ENCODE measurements around the gene TANK.

TANK gene

GRCh38 chr2:161141033-161141432 lies 19.2 kb upstream of the TANK start:
- TF ChIP-seq REST (IDR thresholded peaks at IDR 0.05; ENCODE audit: insufficient read depth in 1 of 2, low read depth in 2 of 2, low read length in 2 of 2) (no peak), TAF1 (IDR thresholded peaks at IDR 0.05; ENCODE audit: borderline replicate concordance, insufficient read depth, low read length) (no peak), FOXP2 (optimal IDR thresholded peaks at IDR 0.05; ENCODE audit: borderline replicate concordance, extremely low read depth, extremely low read length, insufficient read depth) (no peak), SIN3A (IDR thresholded peaks at IDR 0.05; ENCODE audit: borderline replicate concordance, insufficient read depth, low read length) (no peak), POLR2AphosphoS5 (IDR thresholded peaks at IDR 0.05; ENCODE audit: low read depth, low read length) (no peak)

- TF ChIP-seq TAF1 (IDR thresholded peaks at IDR 0.05; ENCODE audit: borderline replicate concordance, insufficient read depth, low read length) (no peak), POLR2AphosphoS5 (IDR thresholded peaks at IDR 0.05; ENCODE audit: low read depth, low read length) (no peak)
These were observed 13.9 kb upstream of the TANK start for GRCh38 chr2:161146209-161146775.

GRCh38 chr2:161146996-161147395 lies 13.2 kb upstream of the TANK start:
- TF ChIP-seq POLR2AphosphoS5 (IDR thresholded peaks at IDR 0.05; ENCODE audit: low read depth, low read length) (no peak), REST (IDR thresholded peaks at IDR 0.05; ENCODE audit: insufficient read depth in 1 of 2, low read depth in 2 of 2, low read length in 2 of 2) (no peak), TAF1 (IDR thresholded peaks at IDR 0.05; ENCODE audit: borderline replicate concordance, insufficient read depth, low read length) (no peak), SIN3A (IDR thresholded peaks at IDR 0.05; ENCODE audit: borderline replicate concordance, insufficient read depth, low read length) (no peak), FOXP2 (optimal IDR thresholded peaks at IDR 0.05; ENCODE audit: borderline replicate concordance, extremely low read depth, extremely low read length, insufficient read depth) (no peak)

GRCh38 chr2:161147856-161148255 lies 12.4 kb upstream of the TANK start:
- no peak for TF ChIP-seq SIN3A (IDR thresholded peaks at IDR 0.05; ENCODE audit: borderline replicate concordance, insufficient read depth, low read length)

GRCh38 chr2:161150704-161151103 lies 9.5 kb upstream of the TANK start:
- TF ChIP-seq REST (IDR thresholded peaks at IDR 0.05; ENCODE audit: insufficient read depth in 1 of 2, low read depth in 2 of 2, low read length in 2 of 2) (no peak), TAF1 (IDR thresholded peaks at IDR 0.05; ENCODE audit: borderline replicate concordance, insufficient read depth, low read length) (no peak), SIN3A (IDR thresholded peaks at IDR 0.05; ENCODE audit: borderline replicate concordance, insufficient read depth, low read length) (no peak), FOXP2 (optimal IDR thresholded peaks at IDR 0.05; ENCODE audit: borderline replicate concordance, extremely low read depth, extremely low read length, insufficient read depth) (no peak), POLR2AphosphoS5 (IDR thresholded peaks at IDR 0.05; ENCODE audit: low read depth, low read length) (no peak)

GRCh38 chr2:161152302-161152701 lies 7.9 kb upstream of the TANK start:
- no peak for TF ChIP-seq REST (IDR thresholded peaks at IDR 0.05; ENCODE audit: insufficient read depth in 1 of 2, low read depth in 2 of 2, low read length in 2 of 2)
- TF ChIP-seq FOXP2 (optimal IDR thresholded peaks at IDR 0.05; ENCODE audit: borderline replicate concordance, extremely low read depth, extremely low read length, insufficient read depth): no peak

Measured in PFSK-1 (cell line).